ENCODE results near the gene DNM3. TPM values are rescaled to one million over a fixed set of nuclear protein-coding genes. Genes with fewer than 3 reads are reported as not detected.
A peak's percentile ranks its signal among the peaks of the same experiment; 100 is the strongest.

DNM3 gene
- total RNA-seq, 1 donor from 2014 or later = 1.1 TPM

- Mint-ChIP-seq H3K4me1 (peaks cover 5% of the 10 kb centered on the region), H3K9me3 (no peaks in the 10 kb centered on the region), H3K27me3 (ENCODE audit: insufficient read depth, low read depth) (no peaks in the 10 kb centered on the region), H3K27ac (no peak overlapping the region), H3K36me3 (no peaks in the 10 kb centered on the region), H3K4me3 (no peak overlapping the region)
- no peak for TF ChIP-seq EZH2phosphoT487 (IDR thresholded peaks at IDR 0.05)
- TF ChIP-seq, protein P1, sequence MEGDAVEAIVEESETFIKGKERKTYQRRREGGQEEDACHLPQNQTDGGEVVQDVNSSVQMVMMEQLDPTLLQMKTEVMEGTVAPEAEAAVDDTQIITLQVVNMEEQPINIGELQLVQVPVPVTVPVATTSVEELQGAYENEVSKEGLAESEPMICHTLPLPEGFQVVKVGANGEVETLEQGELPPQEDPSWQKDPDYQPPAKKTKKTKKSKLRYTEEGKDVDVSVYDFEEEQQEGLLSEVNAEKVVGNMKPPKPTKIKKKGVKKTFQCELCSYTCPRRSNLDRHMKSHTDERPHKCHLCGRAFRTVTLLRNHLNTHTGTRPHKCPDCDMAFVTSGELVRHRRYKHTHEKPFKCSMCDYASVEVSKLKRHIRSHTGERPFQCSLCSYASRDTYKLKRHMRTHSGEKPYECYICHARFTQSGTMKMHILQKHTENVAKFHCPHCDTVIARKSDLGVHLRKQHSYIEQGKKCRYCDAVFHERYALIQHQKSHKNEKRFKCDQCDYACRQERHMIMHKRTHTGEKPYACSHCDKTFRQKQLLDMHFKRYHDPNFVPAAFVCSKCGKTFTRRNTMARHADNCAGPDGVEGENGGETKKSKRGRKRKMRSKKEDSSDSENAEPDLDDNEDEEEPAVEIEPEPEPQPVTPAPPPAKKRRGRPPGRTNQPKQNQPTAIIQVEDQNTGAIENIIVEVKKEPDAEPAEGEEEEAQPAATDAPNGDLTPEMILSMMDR (IDR thresholded peaks at IDR 0.05) = no peak
- TF ChIP-seq EZH2 (IDR thresholded peaks at IDR 0.05) = no peak
- H2AFZ ChIP-seq (replicated peaks) = no peak overlapping the region
- H3K9me3 ChIP-seq (ENCODE audit: low read depth) = no peaks in the 10 kb centered on the region
- H3K36me3 ChIP-seq = no peaks in the 10 kb centered on the region
- H3K9ac ChIP-seq = no peak overlapping the region
- H3F3A ChIP-seq (ENCODE audit: low read depth) = no peaks in the 10 kb centered on the region
- no peaks in the 10 kb centered on the region for H4K20me1 ChIP-seq (ENCODE audit: low read depth)
- no peak overlapping the region for H3K27ac ChIP-seq
- DNase-seq (ENCODE audit: low spot score) = no peak
- H3K79me2 ChIP-seq (ENCODE audit: low read depth) = no peaks in the 10 kb centered on the region
- H3K27me3 ChIP-seq = no peaks in the 10 kb centered on the region
- H3K4me3 ChIP-seq = no peak overlapping the region
- H3K4me1 ChIP-seq = no peaks in the 10 kb centered on the region
- H3K4me2 ChIP-seq = no peak overlapping the region
Observed at GRCh38 chr1:172401477-172401876, 560.2 kb downstream of the DNM3 start.

DNA sequence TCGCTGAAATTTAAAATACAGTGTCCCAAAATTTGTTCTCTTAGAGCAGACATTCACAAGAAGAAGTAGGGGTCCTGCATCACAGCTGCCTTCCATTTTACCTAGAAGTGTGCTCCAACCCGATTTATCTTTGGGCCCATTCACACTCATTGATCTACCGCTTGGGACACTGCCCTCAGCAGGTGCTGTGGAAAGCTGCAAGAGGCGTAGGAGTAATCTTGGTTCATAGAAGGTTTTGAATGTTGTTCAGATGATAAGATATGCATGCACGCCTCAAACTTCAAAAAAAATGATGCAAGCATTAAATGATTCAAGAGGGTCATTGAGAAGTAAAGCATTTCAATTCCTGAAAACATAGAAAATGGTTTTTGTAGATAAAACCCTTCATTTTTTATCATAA is 560.6 kb downstream of the DNM3 start:
- H3K4me3 Mint-ChIP-seq = no peak overlapping the region
- H3K27ac Mint-ChIP-seq = no peak overlapping the region
- no peaks in the 10 kb centered on the region for H3K79me2 ChIP-seq (ENCODE audit: low read depth)
- no peaks in the 10 kb centered on the region for H3K9me3 ChIP-seq (ENCODE audit: low read depth)
- DNase-seq (ENCODE audit: low spot score) = peak; percentile 56
- H3K36me3 ChIP-seq = no peaks in the 10 kb centered on the region
- no peak overlapping the region for H2AFZ ChIP-seq (replicated peaks)
- no peak overlapping the region for H3K27ac ChIP-seq
- no peaks in the 10 kb centered on the region for H3K36me3 Mint-ChIP-seq
- H3K4me2 ChIP-seq = no peak overlapping the region
- H3F3A ChIP-seq (ENCODE audit: low read depth) = no peaks in the 10 kb centered on the region
- H3K4me1 ChIP-seq = no peaks in the 10 kb centered on the region
- H3K27me3 ChIP-seq = no peaks in the 10 kb centered on the region
- no peaks in the 10 kb centered on the region for H3K9me3 Mint-ChIP-seq
- no peaks in the 10 kb centered on the region for H4K20me1 ChIP-seq (ENCODE audit: low read depth)
- no peak overlapping the region for H3K4me3 ChIP-seq
- TF ChIP-seq EZH2 (IDR thresholded peaks at IDR 0.05) (no peak), EZH2phosphoT487 (IDR thresholded peaks at IDR 0.05) (no peak)
- TF ChIP-seq, protein P1 (IDR thresholded peaks at IDR 0.05) = peak; percentile 59
- H3K4me1 Mint-ChIP-seq = peaks cover 5% of the 10 kb centered on the region
- H3K27me3 Mint-ChIP-seq (ENCODE audit: insufficient read depth, low read depth) = no peaks in the 10 kb centered on the region
- H3K9ac ChIP-seq = no peak overlapping the region

GRCh38 chr1:172402878-172403569 is 561.7 kb downstream of the DNM3 start:
- H3F3A ChIP-seq (ENCODE audit: low read depth) = no peaks in the 10 kb centered on the region
- H3K79me2 ChIP-seq (ENCODE audit: low read depth) = no peaks in the 10 kb centered on the region
- H3K27ac Mint-ChIP-seq = no peak overlapping the region
- no peaks in the 10 kb centered on the region for H3K4me1 ChIP-seq
- no peak for TF ChIP-seq EZH2phosphoT487 (IDR thresholded peaks at IDR 0.05)
- TF ChIP-seq, protein P1 (IDR thresholded peaks at IDR 0.05) = no peak
- no peak for TF ChIP-seq EZH2 (IDR thresholded peaks at IDR 0.05)
- H3K27me3 ChIP-seq = no peaks in the 10 kb centered on the region
- H2AFZ ChIP-seq (replicated peaks) = no peak overlapping the region
- no peak overlapping the region for H3K4me3 Mint-ChIP-seq
- H3K9ac ChIP-seq = no peak overlapping the region
- H3K4me3 ChIP-seq = no peak overlapping the region
- no peak overlapping the region for H3K4me2 ChIP-seq
- H3K9me3 ChIP-seq (ENCODE audit: low read depth) = no peaks in the 10 kb centered on the region
- H3K27ac ChIP-seq = no peak overlapping the region
- H3K36me3 Mint-ChIP-seq = no peaks in the 10 kb centered on the region
- H3K9me3 Mint-ChIP-seq = no peaks in the 10 kb centered on the region
- DNase-seq (ENCODE audit: low spot score) = no peak
- no peaks in the 10 kb centered on the region for H3K27me3 Mint-ChIP-seq (ENCODE audit: insufficient read depth, low read depth)
- peaks cover 5% of the 10 kb centered on the region for H3K4me1 Mint-ChIP-seq
- no peaks in the 10 kb centered on the region for H3K36me3 ChIP-seq
- no peaks in the 10 kb centered on the region for H4K20me1 ChIP-seq (ENCODE audit: low read depth)

Measured in neural progenitor cell (in vitro differentiated cells).